HepG2 (cell line): ENCODE measurements around the gene CTNND2. TPM values are rescaled to one million over a fixed set of nuclear protein-coding genes. Genes with fewer than 3 reads are reported as not detected.

Experiments used
- ATAC-seq: fragments of 200-7000 bp; cut with Tn5 transposase; 3 replicates; pipeline ENCODE4 v1.9.1; 2020; ENCODE audit warnings: mild to moderate bottlenecking, moderate library complexity
- BruUV-seq: library from RNA; stranded (reverse); fragments of 400-500 nt; replicated peaks from 2 replicates; lab custom pipeline; 2021; lab: Mats Ljungman, UMichigan
- CTCF ChIA-PET: fragments of 300-600 bp; formaldehyde crosslinking; extraction: SDS; loops from one replicate; lab custom pipeline; 2021; ENCODE audit warnings: low total read pairs, inconsistent platforms, low intra/inter-chr PET ratio; lab: Yijun Ruan, JAX
- POLR2A ChIA-PET: fragments of 350-600 bp; sonication (Branson Sonifier 250); formaldehyde crosslinking; loops from one replicate; lab custom pipeline; 2020; ENCODE audit warnings: antibody characterized with exemption, inconsistent platforms; lab: Yijun Ruan, JAX
- DNase-seq: peaks from one replicate; pipeline ENCODE4 v3.0.0-alpha.2; 2015; ENCODE audit warnings: low spot score
- FAIRE-seq: peaks from 3 replicates; lab custom pipeline; 2011; peaks lifted over from hg19 to GRCh38; lab: Jason Lieb, UNC
- H2AFZ ChIP-seq: one replicate; pipeline ENCODE4 v1.6.1; 2011; ENCODE audit warnings: low read length, inconsistent platforms
- H3K27ac ChIP-seq: fragments of 300-600 bp; 3 replicates; pipeline ENCODE4 v1.8.0; 2011; ENCODE audit warnings: mixed run types, mild to moderate bottlenecking, mixed read lengths, low read length, inconsistent platforms; ENCODE audit not compliant: insufficient read depth; ENCODE audit errors: extremely low read length
- H3K27me3 ChIP-seq, 2 experiments: fragments of 200-600 bp in 1 of 2; 2 replicates in 1 of 2; 3 replicates in 1 of 2; pipeline versions ENCODE4 v1.6.0 to v1.8.0; 2011; ENCODE audit warnings: low read length in 2 of 2, mild to moderate bottlenecking in 2 of 2, moderate library complexity in 2 of 2, inconsistent platforms in 1 of 2; ENCODE audit not compliant: insufficient read depth in 2 of 2, control insufficient read depth in 1 of 2
- H3K36me3 ChIP-seq, 2 experiments: fragments of 200-600 bp in 1 of 2; replicated peaks in 1 of 2; 2 replicates in 1 of 2; 3 replicates in 1 of 2; pipeline versions ENCODE4 v1.5.1 to v1.8.0; 2011; ENCODE audit warnings: low read length in 2 of 2, inconsistent platforms in 1 of 2; ENCODE audit not compliant: insufficient read depth in 2 of 2, control insufficient read depth in 1 of 2
- H3K4me1 ChIP-seq: 2 replicates; pipeline ENCODE4 v1.5.1; 2012; ENCODE audit warnings: low read length, inconsistent platforms; ENCODE audit not compliant: insufficient read depth
- H3K4me2 ChIP-seq: 2 replicates; pipeline ENCODE4 v1.6.0; 2011; ENCODE audit warnings: low read depth, low read length, inconsistent platforms
- H3K4me3 ChIP-seq, 3 experiments: fragments of 200-600 bp in 1 of 3; sonication (generic), shearing (Covaris generic) in 1 of 3; replicated peaks in 1 of 3; 2 replicates each; pipeline ENCODE4 v1.5.1; 2011 to 2016; ENCODE audit warnings: low read length in 3 of 3, inconsistent platforms in 2 of 3, low read depth in 2 of 3, mild to moderate bottlenecking in 2 of 3, control low read depth in 1 of 3, mixed read lengths in 1 of 3; ENCODE audit not compliant: insufficient read depth in 1 of 3
- H3K79me2 ChIP-seq: one replicate; pipeline ENCODE4 v1.6.1; 2011; ENCODE audit warnings: low read length, inconsistent platforms; ENCODE audit not compliant: insufficient read depth
- H3K9ac ChIP-seq: 2 replicates; pipeline ENCODE4 v1.6.0; 2011; ENCODE audit warnings: mild to moderate bottlenecking, low read depth, low read length, inconsistent platforms; ENCODE audit not compliant: insufficient read depth
- H3K9me3 ChIP-seq: 2 replicates; pipeline ENCODE4 v1.5.1; 2012; ENCODE audit warnings: mild to moderate bottlenecking, low read length
- H4K20me1 ChIP-seq: 2 replicates; pipeline ENCODE4 v1.6.0; 2011; ENCODE audit warnings: inconsistent platforms, mild to moderate bottlenecking, low read length, moderate library complexity; ENCODE audit not compliant: insufficient read depth
- AKAP8 ChIP-seq: sonication (generic); formaldehyde crosslinking; IDR thresholded peaks from 2 replicates; pipeline ENCODE4 v1.5.1; 2020; ENCODE audit warnings: mild to moderate bottlenecking, missing genetic modification reagents
- CEBPG ChIP-seq: IDR thresholded peaks from 2 replicates; pipeline ENCODE4 v1.6.1; 2016
- FOSL1 ChIP-seq: sonication (generic); formaldehyde crosslinking; IDR thresholded peaks from 2 replicates; pipeline ENCODE4 v1.9.0; 2021; ENCODE audit warnings: missing genetic modification reagents, borderline replicate concordance
- HNF4G ChIP-seq, 2 experiments: sonication (generic) in 1 of 2; formaldehyde crosslinking in 1 of 2; IDR thresholded peaks; 2 replicates each; pipeline versions ENCODE4 v1.4.0 to v1.6.1; 2011 to 2020; ENCODE audit warnings: borderline replicate concordance in 2 of 2, low read depth in 2 of 2, mild to moderate bottlenecking in 2 of 2, low read length in 1 of 2, missing genetic modification reagents in 1 of 2, moderate library complexity in 1 of 2
- NR1H2 ChIP-seq: sonication (generic); formaldehyde crosslinking; IDR thresholded peaks from 2 replicates; pipeline ENCODE4 v1.8.1; 2022; ENCODE audit warnings: low read depth, missing genetic modification reagents, borderline replicate concordance
- RNF2 ChIP-seq: fragments of 450-650 bp; conservative IDR thresholded peaks from 2 replicates; pipeline ENCODE4 v1.6.1; 2016; ENCODE audit warnings: low read depth
- USF2 ChIP-seq, 2 experiments: sonication (generic) in 1 of 2; formaldehyde crosslinking in 1 of 2; IDR thresholded peaks; 2 replicates each; pipeline versions ENCODE4 v1.5.1 to v1.6.1; 2011 to 2020; ENCODE audit warnings: borderline replicate concordance in 1 of 2, low read depth in 1 of 2, low read length in 1 of 2, mild to moderate bottlenecking in 1 of 2, missing genetic modification reagents in 1 of 2, moderate library complexity in 1 of 2
- ZFP62 ChIP-seq: sonication (generic); formaldehyde crosslinking; IDR thresholded peaks from 2 replicates; pipeline ENCODE4 v1.4.0; 2020; ENCODE audit warnings: missing genetic modification reagents
- ZNF232 ChIP-seq: sonication (generic); formaldehyde crosslinking; IDR thresholded peaks from 2 replicates; pipeline ENCODE4 v1.4.0; 2020; ENCODE audit warnings: missing genetic modification reagents, borderline replicate concordance
- ZNF713 ChIP-seq: sonication (generic); formaldehyde crosslinking; IDR thresholded peaks from 2 replicates; pipeline ENCODE4 v1.4.0; 2020; ENCODE audit warnings: mild to moderate bottlenecking, missing genetic modification reagents
- WGBS: methylation state at CpG from one replicate; pipeline ENCODE4 v1.1.6; 2017; ENCODE audit warnings: low lambda C conversion rate; 5-methylcytosine and 5-hydroxymethylcytosine counted together
- in situ Hi-C: cut with HindIII; loops from 2 replicates; pipeline ENCODE4 v1.10.0; 2017; ENCODE audit warnings: low pct_unique_long_range_greater_than_20kb; ENCODE audit not compliant: extremely low pct_ligation_motif_present
- intact Hi-C: fragments of 100-400 bp; cut with micrococcal nuclease; formaldehyde crosslinking; loops from one replicate; pipeline ENCODE4 v1.10.0; 2022; ENCODE audit not compliant: unreplicated experiment
- polyA plus RNA-seq, 8 experiments: library from polyadenylated mRNA; depleted of rRNA in 3 of 8; stranded (reverse) in 7 of 8; unstranded in 1 of 8; fragments of >200 nt; fragmentation: Illumina TruSeq in 4 of 8; extraction: Trizol in 4 of 8; gene quantifications; 2 replicates each; pipeline versions ENCODE4 v1.2.1 to v1.2.3, GENCODE V29; 2011 to 2016; ENCODE audit warnings: low read depth in 4 of 8, missing spikeins in 1 of 8, mixed read lengths in 1 of 8; ENCODE audit not compliant: insufficient read depth in 1 of 8
- total RNA-seq, 5 experiments: library from RNA; depleted of rRNA; stranded (reverse); fragments of >200 nt; fragmentation: Illumina TruSeq; extraction: Trizol; gene quantifications; 2 replicates each; pipeline ENCODE4 v1.2.3, GENCODE V29; 2016; ENCODE audit warnings: low read depth in 1 of 5

CTNND2 gene
- total and polyA plus RNA-seq, 2 of the 13 experiments (the other 11 are each of a cell fraction or from before 2014, with no cell fraction given), result not detected

DNA sequence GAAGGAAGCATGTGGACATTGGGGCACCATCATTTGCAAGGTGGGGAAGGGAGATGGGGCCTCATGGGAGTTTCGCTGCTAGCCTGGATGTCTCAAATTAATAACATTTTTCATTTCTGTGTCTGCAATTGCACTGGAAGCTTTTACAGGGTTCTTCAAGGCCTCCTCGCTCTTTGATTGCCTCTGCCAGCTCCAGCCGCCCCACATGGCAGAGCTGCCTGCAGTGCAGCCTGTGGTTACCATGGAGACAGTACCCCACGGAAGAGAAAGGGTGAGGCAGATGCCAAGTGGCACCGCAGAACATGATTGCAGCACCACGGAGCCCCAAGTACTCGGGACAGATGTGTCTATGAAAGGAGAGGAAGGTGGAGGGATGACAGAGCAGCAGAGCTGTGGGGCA, 25.4 kb downstream of the CTNND2 start (continued):
- TF ChIP-seq USF2 (IDR thresholded peaks at IDR 0.05; ENCODE audit: low read depth, low read length), result no peak
- TF ChIP-seq USF2 (CRISPR knock-in tag; IDR thresholded peaks at IDR 0.05; ENCODE audit: borderline replicate concordance), result no peak
- no peak for TF ChIP-seq ZFP62

DNA sequence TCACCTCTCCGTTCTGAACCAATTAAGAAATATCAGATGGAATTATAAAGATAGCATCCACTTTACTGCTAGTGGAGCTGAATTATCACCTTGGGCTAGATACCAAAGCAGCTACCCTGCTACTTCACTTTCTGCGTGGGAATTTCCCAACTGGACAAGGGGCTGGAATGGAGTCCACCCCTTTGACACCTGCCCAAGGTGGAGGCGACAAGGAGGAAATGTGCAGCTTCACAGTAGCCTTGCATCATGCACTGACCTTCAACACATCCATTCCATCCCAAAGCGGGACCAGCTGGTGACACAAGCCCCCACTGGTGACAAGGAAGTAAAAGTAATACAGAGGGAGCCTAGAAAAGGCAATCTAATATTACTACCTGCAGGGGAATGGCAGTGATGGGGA, 30.7 kb downstream of the CTNND2 start:
- no peaks in the 10 kb centered on the region for H3K36me3 ChIP-seq
- H3K9ac ChIP-seq, result no peak overlapping the region
- no peak for TF ChIP-seq HNF4G (IDR thresholded peaks at IDR 0.05; ENCODE audit: borderline replicate concordance, low read depth, low read length)
- no peak for TF ChIP-seq HNF4G (CRISPR knock-in tag; IDR thresholded peaks at IDR 0.05; ENCODE audit: borderline replicate concordance, low read depth)
- TF ChIP-seq RNF2, result no peak
- TF ChIP-seq ZNF713, result no peak
- TF ChIP-seq NR1H2, result no peak
- TF ChIP-seq CEBPG (CRISPR knock-in tag), result no peak
- TF ChIP-seq ZNF232 (CRISPR knock-in tag), result no peak
- TF ChIP-seq FOSL1 (CRISPR knock-in tag), result no peak
- no peak for TF ChIP-seq AKAP8 (CRISPR knock-in tag)
- POLR2A ChIA-PET, result no interaction called here
- H3K4me3 ChIP-seq, result no peak overlapping the region
- H3K79me2 ChIP-seq, result no peaks in the 10 kb centered on the region
- no peaks in the 10 kb centered on the region for H3K9me3 ChIP-seq
- in situ Hi-C loops (no loop called here), intact Hi-C loops (no loop called here)
- no peaks in the 10 kb centered on the region; a peak in 1 of 5 replicates for H3K27me3 ChIP-seq
- no peak overlapping the region for H3K4me2 ChIP-seq
- no peak overlapping the region for H3K27ac ChIP-seq
- no peaks in the 10 kb centered on the region for H4K20me1 ChIP-seq
- H2AFZ ChIP-seq, result no peak overlapping the region
- 5% methylated on average over 4 of the region's 4 CpGs for WGBS
- DNase-seq (no peak), FAIRE-seq (no peak), ATAC-seq (no peak)
- CTCF ChIA-PET, result no interaction called here
- BruUV-seq, result no TSS peak
- H3K4me1 ChIP-seq, result no peaks in the 10 kb centered on the region
